GM19468 (cell line): ENCODE results near the gene GDPD1.
"Not testable (repeated sequence)": the region's sequence is repeated elsewhere in the genome, so short reads cannot be mapped to it uniquely, and the experiment has no call there.

Experiments used
- ATAC-seq: cut with Tn5 transposase; IDR thresholded peaks from one replicate; pipeline ENCODE4 v1.9.1; 2021; ENCODE audit warnings: mild to moderate bottlenecking, moderate library complexity, moderate number of reproducible peaks; ENCODE audit not compliant: unreplicated experiment; ENCODE audit errors: extremely low read depth

GDPD1 gene

GRCh38 chr17:59238906-59239305, 18.6 kb downstream of the GDPD1 start:
- no peak for ATAC-seq

GRCh38 chr17:59244081-59244480, 23.8 kb downstream of the GDPD1 start:
- ATAC-seq = no peak

GRCh38 chr17:59254742-59255141, 34.4 kb downstream of the GDPD1 start:
- ATAC-seq = no peak

GRCh38 chr17:59257101-59257500, 36.8 kb downstream of the GDPD1 start:
- no peak for ATAC-seq

GRCh38 chr17:59260722-59261121, 40.4 kb downstream of the GDPD1 start:
- ATAC-seq = no peak

- ATAC-seq = no peak
Observed at GRCh38 chr17:59266745-59267144, 46.4 kb downstream of the GDPD1 start.

- no peak for ATAC-seq
Observed at GRCh38 chr17:59267776-59268175, 47.5 kb downstream of the GDPD1 start.

GRCh38 chr17:59275618-59276017, 55.3 kb downstream of the GDPD1 start:
- ATAC-seq = no peak

- no peak for ATAC-seq
Observed at GRCh38 chr17:59277031-59277430, 56.7 kb downstream of the GDPD1 start.

GRCh38 chr17:59278406-59278805, 58.1 kb downstream of the GDPD1 start:
- ATAC-seq = no peak

GRCh38 chr17:59284317-59284716, 64.0 kb downstream of the GDPD1 start:
- no peak for ATAC-seq

GRCh38 chr17:59287452-59287851, 67.1 kb downstream of the GDPD1 start:
- no peak for ATAC-seq

GRCh38 chr17:59287891-59288290, 67.6 kb downstream of the GDPD1 start:
- ATAC-seq = no peak

GRCh38 chr17:59289981-59290301, 69.6 kb downstream of the GDPD1 start:
- no peak for ATAC-seq

GRCh38 chr17:59290302-59290998, 70.1 kb downstream of the GDPD1 start:
- not testable (repeated sequence) for ATAC-seq

GRCh38 chr17:59292174-59292523, 71.8 kb downstream of the GDPD1 start:
- no peak for ATAC-seq

GRCh38 chr17:59296190-59296589, 75.9 kb downstream of the GDPD1 start:
- no peak for ATAC-seq

GRCh38 chr17:59298521-59298920, 78.2 kb downstream of the GDPD1 start:
- ATAC-seq = no peak

- no peak for ATAC-seq
Observed at GRCh38 chr17:59299400-59300092, 79.2 kb downstream of the GDPD1 start.

- no peak for ATAC-seq
Observed at GRCh38 chr17:59300941-59301340, 80.6 kb downstream of the GDPD1 start.

GRCh38 chr17:59304811-59305210, 84.5 kb downstream of the GDPD1 start:
- ATAC-seq = no peak

- no peak for ATAC-seq
Observed at GRCh38 chr17:59310263-59310920, 90.1 kb downstream of the GDPD1 start.
